Left lung (tissue), 10 donors: ENCODE data around the gene ZNF467. TPM values are rescaled to one million over a fixed set of nuclear protein-coding genes. Genes with fewer than 3 reads are reported as not detected.

Experiments
- ATAC-seq: fragments of 200-7000 bp; cut with Tn5 transposase; one replicate; pipeline ENCODE4 v1.9.1; 2020; ENCODE audit warnings: moderate library complexity
- DNase-seq, 4 donors: peaks; one replicate each; pipeline ENCODE4 v3.0.0-alpha.2; 2013 to 2020
- H3K27ac ChIP-seq, 2 donors: fragments of 200-600 bp; sonication (generic) in 1 of 2; one replicate each; pipeline versions ENCODE4 v1.5.0 to v1.8.0; 2020 to 2021
- H3K27me3 ChIP-seq, 2 donors: fragments of 200-600 bp; sonication (generic) in 1 of 2; one replicate each; pipeline versions ENCODE4 v1.5.0 to v1.8.0; 2020 to 2021
- H3K36me3 ChIP-seq, 2 donors: fragments of 200-600 bp; sonication (generic) in 1 of 2; one replicate each; pipeline versions ENCODE4 v1.5.0 to v1.8.0; 2020 to 2021
- H3K4me1 ChIP-seq, 2 donors: fragments of 200-600 bp; one replicate each; pipeline ENCODE4 v1.8.0; 2021
- H3K4me3 ChIP-seq, 2 donors: fragments of 200-600 bp; sonication (generic) in 1 of 2; one replicate each; pipeline versions ENCODE4 v1.5.0 to v1.8.0; 2020 to 2021; ENCODE audit warnings: mild to moderate bottlenecking in 1 of 2
- H3K9me3 ChIP-seq, 2 donors: fragments of 200-600 bp; sonication (generic) in 1 of 2; one replicate each; pipeline versions ENCODE4 v1.5.0 to v1.8.0; 2020 to 2021
- CTCF ChIP-seq, 2 donors: fragments of 200-600 bp; sonication (generic) in 1 of 2; IDR thresholded peaks; one replicate each; pipeline versions ENCODE4 v1.5.0 to v1.8.0; 2021; ENCODE audit warnings: antibody characterized with exemption in 2 of 2
- intact Hi-C, 2 donors: fragments of 100-400 bp; cut with DNase I; formaldehyde crosslinking; loops; one replicate each; pipeline versions ENCODE4 v1.11.2 to v1.14.2; 2022
- polyA plus RNA-seq, 6 donors: library from polyadenylated mRNA; unstranded; fragments of 120-200 nt; gene quantifications; one replicate each; pipeline ENCODE4 v1.2.1, GENCODE V29; 2013; ENCODE audit not compliant: insufficient read length in 6 of 6
- total RNA-seq, 2 donors: library from RNA; stranded (reverse); fragmentation: NEBNext Ultra II Directional; extraction: Animal tissue kit (Norgen Biotek cat#: 25700); gene quantifications; one replicate each; pipeline ENCODE4 v1.2.1, GENCODE V29; 2021
- donor health status: DM: no; HTN: yes; CAD: no.
- donor health status: DM: no; HTN: no; CAD: no.

ZNF467 gene
- total and polyA plus RNA-seq, 8 donors = 20.8 to 36.9 (median 29.3) TPM

- H3K4me1 ChIP-seq = no peaks in the 10 kb centered on the region
- TF ChIP-seq CTCF (IDR thresholded peaks at IDR 0.05) = no peak
- intact Hi-C loops = no loop called here
- no peaks in the 10 kb centered on the region for H3K27me3 ChIP-seq
- DNase-seq (peak in 1 of 4 donors; percentile 78), ATAC-seq (no peak)
- no peaks in the 10 kb centered on the region for H3K9me3 ChIP-seq
- H3K27ac ChIP-seq = no peak overlapping the region
- H3K36me3 ChIP-seq = no peaks in the 10 kb centered on the region
- no peak overlapping the region for H3K4me3 ChIP-seq
These were observed 47.3 kb upstream of the ZNF467 start for GRCh38 chr7:149820622-149821190.

GRCh38 chr7:149819961-149820340, 46.6 kb upstream of the ZNF467 start:
- no peak overlapping the region for H3K4me3 ChIP-seq
- no peaks in the 10 kb centered on the region for H3K4me1 ChIP-seq
- intact Hi-C loops = no loop called here
- DNase-seq (peak in 1 of 4 donors; percentile 34), ATAC-seq (no peak)
- no peaks in the 10 kb centered on the region for H3K36me3 ChIP-seq
- H3K9me3 ChIP-seq = no peaks in the 10 kb centered on the region
- no peak for TF ChIP-seq CTCF (IDR thresholded peaks at IDR 0.05)
- H3K27me3 ChIP-seq = no peaks in the 10 kb centered on the region
- H3K27ac ChIP-seq = no peak overlapping the region

- DNase-seq = peak in 1 of 4 donors; percentile 71
These were observed 46.0 kb upstream of the ZNF467 start for GRCh38 chr7:149819141-149819960.

GRCh38 chr7:149818536-149818840, 45.1 kb upstream of the ZNF467 start:
- H3K27me3 ChIP-seq = peaks cover 0 to 5% of the 10 kb centered on the region in 2 donors
- DNase-seq (peak in 1 of 4 donors; percentile 67), ATAC-seq (no peak)
- no peaks in the 10 kb centered on the region for H3K9me3 ChIP-seq
- no peak overlapping the region for H3K27ac ChIP-seq
- no peaks in the 10 kb centered on the region for H3K36me3 ChIP-seq
- TF ChIP-seq CTCF (IDR thresholded peaks at IDR 0.05) = no peak
- H3K4me1 ChIP-seq = no peaks in the 10 kb centered on the region
- no peak overlapping the region for H3K4me3 ChIP-seq
- intact Hi-C loops = no loop called here

More at GRCh38 chr7:149819141-149819960, 46.0 kb upstream of the ZNF467 start:
- H3K9me3 ChIP-seq = no peaks in the 10 kb centered on the region
- no peak for ATAC-seq
- H3K27ac ChIP-seq = no peak overlapping the region
- no peak overlapping the region for H3K4me3 ChIP-seq
- intact Hi-C loops = no loop called here
- no peaks in the 10 kb centered on the region for H3K4me1 ChIP-seq
- no peak for TF ChIP-seq CTCF (IDR thresholded peaks at IDR 0.05)
- peaks cover 0 to 5% of the 10 kb centered on the region in 2 donors for H3K27me3 ChIP-seq
- H3K36me3 ChIP-seq = no peaks in the 10 kb centered on the region

- no peaks in the 10 kb centered on the region for H3K36me3 ChIP-seq
- H3K4me3 ChIP-seq = no peak overlapping the region
- DNase-seq = peak in 1 of 4 donors; percentile 71
- no peaks in the 10 kb centered on the region for H3K9me3 ChIP-seq
- no peak for TF ChIP-seq CTCF (IDR thresholded peaks at IDR 0.05)
- no peak for ATAC-seq
- H3K4me1 ChIP-seq = no peaks in the 10 kb centered on the region
- intact Hi-C loops = no loop called here
- H3K27ac ChIP-seq = no peak overlapping the region
- peaks cover 0 to 5% of the 10 kb centered on the region in 2 donors for H3K27me3 ChIP-seq
These were observed 44.6 kb upstream of the ZNF467 start for GRCh38 chr7:149817836-149818535.
